Femur (tissue), 1 donor: ENCODE measurements around the gene ZNF665.
A peak's percentile ranks its signal among the peaks of the same experiment; 100 is the strongest.
"Not testable (repeated sequence)": the region's sequence is repeated elsewhere in the genome, so short reads cannot be mapped to it uniquely, and the experiment has no call there.

Source experiments
- DNase-seq: peaks from one replicate; pipeline ENCODE4 v3.0.0-alpha.2; 2017

ZNF665 gene

DNA sequence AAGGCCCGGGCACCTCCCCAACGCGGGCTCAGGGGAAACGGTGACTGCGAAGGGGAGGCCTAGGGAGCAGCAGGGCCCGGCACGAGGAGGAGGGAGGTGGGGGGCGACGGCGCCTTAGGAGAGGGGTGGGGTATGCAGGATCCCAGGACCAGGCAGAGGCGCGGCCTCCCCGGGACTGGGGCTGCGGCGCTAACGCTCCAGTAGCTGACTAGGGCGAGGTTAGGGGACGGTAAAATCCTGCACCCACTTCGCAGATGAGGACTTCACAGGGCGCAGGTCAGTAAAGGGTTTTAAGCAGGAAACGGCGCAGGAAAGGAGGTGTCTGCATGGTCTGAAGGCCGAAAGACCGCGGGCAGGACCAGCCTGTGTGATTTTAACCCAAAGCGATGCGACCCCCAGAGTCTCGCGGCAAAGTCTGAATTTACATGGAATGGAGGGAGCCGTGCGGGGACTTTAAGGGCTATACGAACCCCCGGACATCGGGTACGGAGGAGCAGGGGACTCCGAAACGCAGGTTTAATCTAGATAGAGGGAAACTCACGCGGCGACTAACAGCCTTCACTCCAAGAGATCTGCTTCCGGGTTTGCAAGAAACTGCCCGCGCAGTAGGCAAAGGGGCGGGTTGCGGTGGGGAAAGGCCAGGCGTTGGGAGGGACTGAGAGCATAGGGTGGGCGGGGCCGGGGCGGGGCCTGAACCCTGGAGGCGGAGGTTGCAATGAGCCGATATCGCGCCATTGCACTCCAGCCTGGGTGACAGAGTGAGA, at the start of gene ZNF665:
TSS of gene ZNF665 (minus strand) at position 588 of the 764 bp plus-strand sequence. CDS start 10,460 bp downstream, outside the sequence.
- peak; percentile 94 for DNase-seq

DNA sequence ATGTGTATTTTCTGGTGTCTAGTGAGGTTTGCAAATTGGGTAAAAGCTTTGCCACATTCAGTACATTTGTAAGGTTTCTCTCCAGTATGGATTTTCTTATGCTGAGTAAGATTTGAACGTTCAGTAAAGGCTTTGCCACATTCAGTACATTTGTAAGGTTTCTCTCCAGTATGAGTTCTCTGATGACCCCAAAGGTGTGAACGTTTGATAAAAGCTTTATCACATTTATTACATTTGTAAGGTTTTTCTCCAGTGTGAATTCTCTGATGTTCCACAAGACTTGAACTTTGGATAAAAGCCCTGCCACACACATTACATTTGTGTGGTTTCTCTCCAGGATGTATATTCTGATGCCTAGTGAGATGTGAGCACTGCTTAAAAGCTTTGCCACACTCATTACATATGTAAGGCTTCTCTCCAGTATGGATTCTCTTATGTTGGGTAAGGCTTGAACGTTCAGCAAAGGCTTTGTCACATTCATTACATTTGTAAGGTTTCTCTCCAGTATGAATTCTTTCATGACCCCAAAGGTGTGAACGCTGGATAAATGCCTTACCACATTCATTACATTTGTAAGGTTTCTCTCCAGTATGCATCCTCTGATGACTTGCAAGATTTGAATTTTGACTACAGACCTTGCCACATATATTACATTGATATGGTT, 44.1 kb upstream of the ZNF665 start:
- DNase-seq: no peak

DNA sequence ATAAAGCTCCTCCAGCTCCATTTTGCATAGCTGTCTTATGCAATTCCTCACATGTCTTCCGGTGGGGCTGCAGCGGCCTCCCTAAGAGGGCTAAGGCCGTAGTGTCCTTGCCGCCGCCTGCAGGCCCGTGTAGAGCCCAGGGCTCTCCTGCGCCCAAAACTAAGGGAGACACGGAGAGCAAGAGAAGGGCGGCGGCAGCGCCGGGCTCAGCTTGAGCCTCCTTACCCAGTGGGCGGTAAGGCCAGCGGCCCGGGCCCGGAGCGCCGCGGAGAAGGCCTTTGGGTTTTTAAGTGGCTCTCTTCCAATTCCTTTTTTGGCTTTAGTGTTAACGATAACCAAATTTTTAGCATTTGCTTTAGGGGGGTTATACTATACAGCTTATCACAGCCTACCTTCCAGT, 31.4 kb upstream of the ZNF665 start:
- no peak for DNase-seq

DNA sequence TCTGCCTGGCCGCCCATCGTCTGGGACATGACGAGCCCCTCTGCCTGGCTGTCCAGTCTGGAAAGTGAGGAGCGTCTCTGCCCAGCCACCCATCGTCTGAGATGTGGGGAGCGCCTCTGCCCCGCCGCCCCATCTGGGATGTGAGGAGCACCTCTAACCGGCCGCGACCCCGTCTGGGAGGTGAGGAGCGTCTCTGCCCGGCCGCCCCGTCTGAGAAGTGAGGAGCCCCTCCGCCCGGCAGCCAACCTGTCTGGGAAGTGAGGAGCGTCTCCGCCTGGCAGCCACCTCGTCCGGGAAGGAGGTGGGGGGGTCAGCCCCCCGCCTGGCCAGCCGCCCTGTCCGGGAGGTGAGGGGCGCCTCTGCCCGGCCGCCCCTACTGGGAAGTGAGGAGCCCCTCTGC, 29.6 kb upstream of the ZNF665 start:
- not testable (repeated sequence) for DNase-seq

DNA sequence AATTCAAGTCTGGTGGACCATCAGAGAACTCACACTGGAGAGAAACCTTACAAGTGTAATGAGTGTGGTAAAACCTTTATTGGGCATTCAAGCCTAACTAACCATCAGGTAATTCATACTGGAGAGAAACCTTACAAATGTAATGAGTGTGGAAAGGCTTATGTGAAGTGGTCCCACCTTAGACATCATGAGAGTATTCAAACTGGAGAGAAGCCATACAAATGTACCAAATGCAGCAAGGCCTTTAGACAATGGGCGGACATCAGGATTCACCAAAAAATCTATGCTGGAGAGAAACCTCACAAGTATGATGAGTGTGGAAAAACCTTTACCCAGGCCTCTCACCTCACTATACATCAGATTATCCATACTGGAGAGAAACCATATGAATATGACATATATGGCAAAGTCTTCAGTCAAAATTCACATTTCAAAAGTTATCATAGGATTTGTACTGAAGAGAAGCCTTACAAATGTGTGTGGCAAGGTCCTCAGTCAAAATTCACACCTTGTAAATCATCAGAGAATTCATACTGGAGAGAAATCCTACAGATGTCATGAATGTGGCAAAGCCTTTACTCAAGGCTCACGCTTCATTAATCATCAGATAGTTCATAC, 19.7 kb upstream of the ZNF665 start:
- DNase-seq: no peak

DNA sequence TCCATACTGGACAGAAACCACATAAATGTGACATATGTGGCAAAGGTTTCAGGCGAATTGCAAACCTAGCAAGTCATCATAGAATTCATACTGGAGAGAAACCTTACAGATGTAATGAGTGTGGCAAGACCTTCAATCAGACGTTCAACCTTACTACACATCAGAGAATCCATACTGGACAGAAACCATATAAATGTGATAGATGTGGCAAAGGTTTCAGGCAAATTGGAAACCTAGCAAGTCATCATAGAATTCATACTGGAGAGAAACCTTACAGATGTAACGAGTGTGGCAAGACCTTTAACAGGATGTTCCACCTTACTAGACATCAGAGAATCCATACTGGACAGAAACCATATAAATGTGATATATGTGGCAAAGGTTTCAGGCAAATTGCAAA, 18.4 kb upstream of the ZNF665 start:
- not testable (repeated sequence) for DNase-seq

DNA sequence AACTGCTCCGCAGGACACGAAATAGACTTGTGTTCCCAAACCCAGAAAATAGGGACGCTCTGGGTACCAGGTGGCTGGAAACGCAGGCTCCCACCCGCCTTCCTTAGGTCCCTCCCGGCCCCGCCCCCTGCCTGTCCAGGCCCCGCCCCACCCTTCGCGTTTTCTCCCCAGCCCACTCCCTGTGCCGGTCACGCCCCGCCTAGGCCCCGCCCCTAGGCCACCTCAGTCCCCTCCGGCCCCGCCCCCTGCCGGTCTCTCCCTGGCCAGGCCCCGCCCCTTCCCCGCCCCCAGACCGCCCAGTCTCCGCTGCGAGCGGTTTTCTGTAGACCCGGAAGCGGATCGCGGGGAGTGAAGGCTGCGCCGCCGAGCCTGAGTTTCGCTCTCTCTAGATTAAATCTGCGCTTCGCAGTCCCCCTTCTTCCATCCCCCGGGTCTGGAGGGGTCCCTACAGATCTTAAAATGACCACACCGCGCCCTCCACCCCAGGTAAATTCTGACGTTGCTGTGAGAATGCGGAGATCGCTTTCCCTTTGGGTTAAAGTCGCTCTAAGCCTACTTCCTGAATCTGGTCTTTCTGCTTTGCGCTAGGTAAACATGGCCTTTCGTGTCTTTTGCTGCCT, 3.7 kb upstream of the ZNF665 start:
- peak; percentile 98 for DNase-seq

DNA sequence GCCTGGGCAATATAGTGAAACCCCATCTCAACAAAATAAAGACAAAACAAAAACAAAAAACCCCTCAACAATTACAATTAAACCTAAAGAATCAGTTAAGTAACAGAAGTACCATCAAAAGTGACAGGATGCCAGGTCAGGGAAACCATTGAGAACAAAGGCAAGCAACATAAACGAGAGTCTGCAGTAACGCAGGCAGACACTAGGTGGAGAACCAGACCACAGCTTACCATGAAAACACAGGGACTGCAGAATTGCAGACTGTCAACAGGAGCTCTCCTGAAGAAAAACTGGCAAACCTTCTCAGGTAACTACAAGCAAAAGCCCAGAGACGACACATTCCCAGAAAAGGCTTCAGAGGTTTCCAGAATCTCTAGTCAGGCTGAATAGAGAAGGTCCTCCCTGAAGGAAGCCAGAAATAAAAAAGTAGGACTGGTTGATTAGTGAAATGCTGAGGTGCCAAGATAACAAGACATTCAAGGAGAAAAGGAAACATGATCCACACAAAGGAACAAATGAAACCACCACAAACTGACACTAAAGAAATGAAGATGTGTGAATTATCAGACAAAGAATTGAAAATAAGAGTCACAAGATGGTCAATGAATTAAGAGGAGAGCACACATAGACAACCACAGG, 2.2 kb upstream of the ZNF665 start:
- DNase-seq: peak; percentile 87

DNA sequence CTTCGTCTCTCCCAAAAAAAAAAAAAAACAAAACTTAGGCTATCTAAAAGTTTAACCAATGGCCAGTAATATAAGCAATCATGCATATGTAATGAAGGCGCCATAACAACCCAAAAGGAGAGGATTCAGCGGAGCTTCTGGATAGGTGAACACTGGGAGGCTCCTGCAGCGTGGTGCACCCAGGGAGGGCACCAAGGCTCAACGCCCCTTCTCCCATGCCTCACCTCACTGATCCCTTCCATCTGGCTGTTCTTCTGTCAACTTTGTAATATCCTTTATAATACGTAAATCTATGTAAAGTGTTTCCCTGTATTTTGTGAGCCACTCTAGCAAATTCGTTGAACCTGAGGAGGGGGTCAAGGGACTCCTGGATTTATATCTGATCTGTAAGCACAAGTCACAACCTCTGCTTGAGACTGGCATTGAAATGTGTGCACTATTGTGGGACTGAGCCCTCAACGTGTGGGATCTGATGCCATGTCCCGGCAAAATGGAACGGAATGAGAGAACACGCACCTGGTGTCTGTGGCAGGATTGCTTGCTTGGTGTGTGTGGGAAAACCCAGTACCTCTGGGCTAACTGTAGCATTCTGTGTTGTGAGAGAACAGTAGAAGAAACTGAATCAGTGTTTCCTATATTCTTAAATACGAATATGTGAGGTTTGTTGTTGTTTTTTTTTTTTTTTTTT, 521 bp upstream of the ZNF665 start:
- no peak for DNase-seq

DNA sequence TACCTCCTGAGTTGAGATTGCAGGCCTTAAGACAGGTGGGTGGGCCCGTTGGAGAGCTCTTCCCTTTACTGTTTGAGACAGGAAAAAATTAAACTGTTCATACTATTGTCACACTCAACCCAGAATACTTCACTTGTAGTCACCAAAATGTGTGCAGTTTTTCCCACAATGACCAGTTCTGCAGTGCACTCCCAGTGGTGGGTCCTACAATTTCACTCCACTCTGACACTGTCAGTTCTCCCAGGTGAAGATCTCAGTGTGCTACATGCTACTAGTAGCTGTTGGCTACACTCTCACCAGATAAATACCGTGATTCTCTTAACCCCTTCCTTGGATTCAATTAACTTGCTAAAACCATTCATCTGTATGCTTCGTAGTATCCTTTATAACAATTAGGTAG, 2.9 kb downstream of the ZNF665 start:
- DNase-seq: no peak

DNA sequence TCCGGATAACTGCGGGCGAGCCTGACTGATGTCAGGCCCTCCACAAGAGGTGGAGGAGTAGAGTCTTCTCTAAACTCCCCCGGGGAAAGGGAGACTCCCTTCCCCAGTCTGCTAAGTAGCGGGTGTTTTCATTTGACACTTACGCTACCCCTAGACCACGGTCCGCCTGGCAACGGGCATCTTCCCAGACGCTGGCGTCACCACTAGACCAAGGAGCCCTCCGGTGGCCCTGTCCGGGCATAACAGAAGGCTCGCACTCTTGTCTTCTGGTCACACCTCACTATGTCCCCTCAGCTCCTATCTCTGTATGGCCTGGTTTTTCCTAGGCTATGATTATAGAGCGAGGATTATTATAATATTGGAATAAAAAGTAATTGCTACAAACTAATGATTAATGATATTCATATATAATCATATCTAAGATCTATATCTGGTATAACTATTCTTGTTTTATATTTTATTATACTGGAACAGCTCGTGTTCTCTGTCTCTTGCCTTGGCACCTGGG, 3.4 kb downstream of the ZNF665 start:
- not testable (repeated sequence) for DNase-seq

DNA sequence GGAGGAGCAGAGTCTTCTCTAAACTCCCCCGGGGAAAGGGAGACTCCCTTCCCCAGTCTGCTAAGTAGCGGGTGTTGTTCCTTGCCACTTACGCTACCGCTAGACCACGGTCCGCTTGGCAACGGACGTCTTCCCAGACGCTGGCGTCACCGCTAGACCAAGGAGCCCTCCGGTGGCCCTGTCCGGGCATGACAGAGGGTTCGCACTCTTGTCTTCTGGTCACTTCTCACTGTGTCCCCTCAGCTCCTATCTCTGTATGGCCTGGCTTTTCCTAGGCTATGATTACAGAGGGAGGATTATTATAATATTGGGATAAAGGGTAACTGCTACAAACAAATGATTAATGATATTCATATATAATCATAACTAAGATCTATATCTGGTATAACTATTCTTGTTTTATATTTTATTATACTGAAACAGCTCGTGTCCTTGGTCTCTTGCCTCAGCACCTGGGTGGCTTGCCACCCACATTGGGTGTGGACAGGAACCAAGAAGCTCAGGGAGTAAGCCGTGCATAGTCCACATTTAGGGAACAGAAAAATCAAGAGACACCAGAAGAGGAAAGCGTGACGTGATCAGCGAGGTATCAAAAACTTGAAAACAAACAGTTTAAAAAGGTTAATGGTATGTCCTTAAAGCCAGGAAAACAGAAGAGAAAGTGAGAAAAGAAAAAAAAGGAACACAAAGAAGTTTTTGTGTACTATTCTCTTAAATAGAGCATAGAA, 7.8 kb downstream of the ZNF665 start:
- DNase-seq: not testable (repeated sequence)

DNA sequence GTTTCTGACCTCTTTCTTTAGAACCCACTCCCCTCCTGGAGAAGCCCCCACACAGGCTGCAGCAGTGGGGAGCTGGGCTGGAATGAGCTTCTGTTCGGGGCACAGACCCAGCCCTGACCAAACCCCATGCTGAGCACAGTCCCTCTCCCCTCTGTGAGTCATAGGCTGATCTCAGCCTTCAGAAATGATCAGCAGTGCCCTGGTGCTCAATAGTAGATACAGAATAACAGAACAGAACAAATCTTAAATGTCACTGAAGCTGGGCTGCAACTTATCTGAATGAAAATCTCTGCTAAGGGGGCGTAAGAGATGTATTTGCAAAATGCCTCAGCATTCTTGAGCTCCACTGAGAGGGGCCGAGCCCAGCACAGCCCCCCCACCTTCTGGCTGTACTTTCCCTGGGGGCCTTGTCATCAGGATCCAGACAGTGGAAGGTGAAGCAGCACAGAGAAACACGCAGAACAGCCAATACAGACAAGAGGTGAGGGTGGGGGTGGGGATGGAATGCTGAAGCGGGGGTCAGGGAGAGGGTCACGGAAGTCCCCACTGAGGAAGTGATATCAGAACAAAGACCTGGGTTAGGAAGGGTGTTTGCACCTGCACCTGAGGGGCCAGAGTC, 9.9 kb downstream of the ZNF665 start:
- no peak for DNase-seq

DNA sequence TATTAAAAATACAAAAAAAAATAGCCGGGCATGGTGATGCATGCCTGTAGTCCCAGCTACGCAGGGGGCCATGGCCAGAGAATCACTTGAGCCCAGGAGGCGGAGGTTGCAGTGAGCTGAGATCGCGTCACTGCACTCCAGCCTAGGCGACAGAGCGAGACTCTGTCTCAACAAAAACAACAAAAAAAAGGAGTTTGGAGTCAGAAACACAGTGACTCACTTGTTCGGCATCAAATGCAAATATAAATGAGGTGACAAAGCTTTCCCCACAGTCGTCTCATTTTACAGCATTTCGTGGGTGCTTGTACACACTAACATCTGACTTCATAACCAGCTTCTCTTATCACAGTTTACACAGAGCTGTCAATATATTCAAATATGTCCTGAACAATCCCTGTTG, 11.0 kb downstream of the ZNF665 start:
- no peak for DNase-seq

DNA sequence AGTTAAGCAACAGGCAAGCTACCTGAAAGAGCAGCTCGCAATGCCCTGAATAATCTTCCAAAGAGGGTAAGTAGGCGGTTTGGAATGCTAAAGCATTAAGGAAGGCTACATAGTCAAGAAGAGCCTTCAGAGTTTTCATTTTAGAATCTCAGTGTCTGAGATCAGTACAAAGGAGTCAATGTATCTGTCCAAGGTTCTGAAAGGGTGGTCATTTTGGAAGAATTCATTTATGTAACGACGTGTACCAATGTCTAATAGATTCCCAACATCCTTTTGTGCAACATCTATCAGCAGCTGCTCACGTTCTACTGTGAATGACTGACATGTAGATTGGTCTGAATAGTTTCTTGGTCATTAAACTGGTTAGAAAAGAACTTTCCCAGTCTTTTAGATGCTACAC, 15.2 kb downstream of the ZNF665 start:
- DNase-seq: no peak

DNA sequence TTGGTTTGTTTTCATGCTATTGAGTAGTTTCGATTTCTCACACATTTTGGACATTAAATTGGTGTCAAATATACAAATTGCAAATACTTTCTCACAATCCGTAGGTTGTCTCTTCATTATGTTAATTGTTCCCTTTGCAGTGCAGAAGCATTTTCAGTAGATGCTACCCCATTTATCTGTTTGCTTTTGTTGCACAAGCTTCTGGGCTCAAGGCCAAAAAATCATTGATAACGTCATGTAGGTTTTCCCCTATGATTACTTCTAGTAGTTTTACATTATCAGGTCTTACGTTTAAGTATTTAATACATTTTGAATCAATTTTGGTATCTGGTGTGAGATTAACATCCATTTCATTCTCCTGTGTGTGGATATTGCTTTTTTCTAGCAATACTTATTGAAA, 20.3 kb downstream of the ZNF665 start:
- no peak for DNase-seq

DNA sequence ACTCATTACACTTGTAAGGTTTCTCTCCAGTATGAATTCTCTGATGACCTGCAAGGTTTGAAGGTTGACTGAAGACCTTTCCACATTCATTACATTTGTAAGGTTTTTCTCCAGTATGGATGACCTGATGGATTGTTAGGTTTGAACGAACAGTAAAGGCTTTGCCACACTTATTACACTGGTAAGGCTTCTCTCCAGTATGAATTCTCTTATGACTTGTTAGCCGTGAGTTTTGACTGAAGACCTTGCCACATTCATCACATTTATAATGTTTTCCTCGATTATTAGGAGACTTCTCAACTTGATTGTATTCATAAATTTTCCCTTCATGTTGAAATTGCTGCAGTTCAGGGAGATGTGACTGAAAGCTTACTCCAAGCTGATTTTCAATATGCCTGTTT, 27.5 kb downstream of the ZNF665 start:
- no peak for DNase-seq

DNA sequence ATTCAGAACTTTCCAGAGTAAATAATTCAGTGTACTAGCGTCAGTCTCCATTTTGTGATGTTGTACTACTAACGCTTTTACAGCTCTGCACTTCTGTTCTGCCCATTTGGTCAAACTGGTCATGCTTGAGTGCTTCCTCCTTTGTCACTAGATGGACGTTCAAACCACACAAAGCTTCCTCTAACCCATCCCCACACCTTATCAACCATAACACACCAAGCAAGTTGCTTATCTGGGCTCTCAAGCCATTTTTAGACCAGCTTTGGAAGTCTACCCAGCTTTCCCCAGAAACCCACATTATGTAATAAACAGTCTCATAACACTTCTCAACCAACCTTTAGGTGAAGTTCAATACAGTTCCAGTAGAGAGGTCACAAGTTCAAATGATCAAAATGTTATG, 32.0 kb downstream of the ZNF665 start:
- no peak for DNase-seq

DNA sequence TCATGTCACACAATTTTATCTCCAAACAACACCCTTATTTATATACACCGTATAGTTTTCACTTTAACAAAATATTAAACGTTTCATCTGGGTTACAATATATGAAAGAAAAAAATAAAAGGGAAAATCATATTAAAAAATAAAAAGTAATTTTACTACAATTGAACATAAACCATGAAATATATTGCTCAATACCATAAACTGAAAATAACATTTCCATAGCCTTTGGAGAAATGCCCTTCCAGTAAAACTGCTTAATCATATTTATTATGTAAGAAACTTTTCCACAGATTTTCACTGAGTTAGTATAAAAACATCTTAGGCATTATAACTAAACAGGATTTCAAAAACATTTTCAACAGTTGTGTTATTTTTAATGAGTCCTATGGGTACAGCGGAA, 32.8 kb downstream of the ZNF665 start:
- no peak for DNase-seq

DNA sequence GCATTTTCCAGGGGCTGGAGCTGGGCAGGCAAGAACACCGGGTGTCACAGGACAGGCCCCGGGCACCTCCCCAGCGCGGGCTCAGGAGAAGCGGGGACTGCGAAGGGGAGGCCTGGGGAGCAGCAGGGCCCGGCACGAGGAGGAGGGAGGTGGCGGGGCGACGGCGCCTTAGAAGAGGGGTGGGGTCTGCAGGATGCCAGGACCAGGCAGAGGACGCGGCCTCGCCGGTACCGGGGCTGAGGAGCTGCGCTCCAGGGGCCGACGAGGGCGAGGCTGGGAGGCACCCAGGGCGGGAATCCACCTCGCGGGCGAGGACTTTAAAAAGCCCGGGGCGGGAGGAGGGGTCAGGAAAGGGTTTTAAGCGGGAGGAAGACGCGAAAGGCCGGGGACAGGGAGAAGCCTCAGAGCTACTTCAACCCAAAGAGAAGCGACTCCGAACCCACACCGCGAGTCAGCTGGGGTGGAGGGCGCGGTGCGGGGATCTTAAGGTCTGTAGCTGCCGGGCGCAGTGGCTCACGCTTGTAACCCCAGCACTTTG, 35.0 kb downstream of the ZNF665 start:
- peak; percentile 51 for DNase-seq

DNA sequence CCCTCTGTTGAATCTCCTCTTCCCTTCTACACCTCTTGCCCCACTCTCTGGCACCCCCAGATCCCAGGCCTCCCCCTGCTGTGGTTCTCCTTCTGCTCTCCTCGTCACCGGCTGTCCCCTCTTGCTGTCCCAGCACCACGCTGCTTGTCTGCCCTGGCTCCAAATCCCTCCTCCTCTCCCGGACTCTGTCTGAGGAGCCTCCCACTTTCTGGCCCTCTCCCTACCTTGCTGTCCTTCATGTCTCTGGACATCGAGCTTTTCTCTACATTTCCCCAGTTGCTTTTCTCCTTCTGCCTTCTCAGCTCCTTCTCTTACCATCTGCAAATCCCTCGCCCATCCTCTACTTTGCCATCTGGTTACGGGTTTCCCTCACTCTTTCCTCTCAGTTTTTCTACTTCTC, 35.5 kb downstream of the ZNF665 start:
- peak; percentile 40 for DNase-seq
